Measurements from ENCODE around the gene ALG3.
A peak's percentile ranks its signal among the peaks of the same experiment; 100 is the strongest.

ALG3 gene

DNA sequence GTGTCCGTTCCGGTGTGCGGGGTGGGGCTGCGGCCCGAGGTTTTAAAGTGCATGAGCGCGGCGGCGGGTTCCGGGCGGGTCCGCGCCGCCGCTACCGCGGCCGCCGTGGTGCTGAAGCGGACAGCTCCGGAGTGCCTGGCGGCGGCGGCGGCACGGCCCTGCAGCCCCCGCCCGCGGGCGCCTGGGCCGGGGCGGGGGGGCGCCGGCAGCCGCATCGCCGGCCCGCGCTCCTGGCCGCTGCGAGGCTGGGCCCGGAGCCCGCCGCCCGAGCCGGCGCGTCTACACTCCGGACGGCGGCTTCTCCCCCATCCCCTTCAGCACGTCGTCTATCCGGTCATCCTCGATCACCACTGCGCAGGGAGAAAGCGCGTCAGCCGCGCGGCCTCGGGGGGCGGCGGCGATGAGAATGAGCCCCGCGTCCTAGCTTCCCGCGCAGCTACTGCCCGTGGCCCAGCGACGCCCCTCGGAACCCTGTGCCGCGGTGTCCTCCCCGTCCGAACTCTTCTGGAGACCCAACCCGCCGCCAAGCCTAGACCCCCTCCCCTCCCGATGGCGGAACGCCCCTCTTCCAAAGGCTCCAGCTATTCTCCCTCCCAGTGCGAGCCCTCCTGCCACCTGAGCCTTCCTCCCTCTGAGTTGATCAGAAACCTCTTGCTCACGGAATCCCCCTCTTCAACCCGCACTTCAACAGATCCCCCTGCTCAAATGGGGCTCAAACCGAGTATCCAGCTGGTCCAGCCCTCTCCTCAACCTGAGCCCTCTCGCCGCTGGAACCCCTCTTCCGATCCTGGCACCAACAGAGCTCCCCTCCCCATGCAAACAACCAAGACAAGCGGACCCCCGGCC, 11.3 kb upstream of the ALG3 start:
- DNase-seq (ENCODE audit: low read depth) = no peak

DNA sequence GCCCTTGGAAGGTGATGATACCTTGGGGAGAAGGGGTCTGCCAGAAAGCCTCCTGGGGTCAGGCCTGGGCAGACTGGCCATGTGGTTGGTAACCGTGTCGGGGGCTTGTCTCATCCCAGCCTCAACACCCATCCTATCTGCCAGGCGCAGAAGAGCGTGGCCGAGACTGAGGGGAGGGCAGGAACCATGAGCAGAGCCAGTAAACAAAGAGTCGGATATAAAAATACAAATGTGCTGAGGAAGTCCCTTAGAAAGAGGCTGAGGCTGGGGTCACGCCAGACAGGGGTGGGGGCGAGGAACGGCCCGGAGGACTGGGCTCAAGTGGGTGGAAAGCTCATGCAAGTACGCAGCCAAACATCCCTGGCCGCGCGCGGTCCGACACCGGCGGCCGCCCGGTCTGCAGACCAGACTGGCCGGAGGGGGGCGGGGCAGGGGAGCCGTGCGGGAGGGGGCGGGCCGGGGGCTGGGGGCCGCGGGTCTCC, 10.7 kb upstream of the ALG3 start:
- no peak for DNase-seq (ENCODE audit: low read depth)

DNA sequence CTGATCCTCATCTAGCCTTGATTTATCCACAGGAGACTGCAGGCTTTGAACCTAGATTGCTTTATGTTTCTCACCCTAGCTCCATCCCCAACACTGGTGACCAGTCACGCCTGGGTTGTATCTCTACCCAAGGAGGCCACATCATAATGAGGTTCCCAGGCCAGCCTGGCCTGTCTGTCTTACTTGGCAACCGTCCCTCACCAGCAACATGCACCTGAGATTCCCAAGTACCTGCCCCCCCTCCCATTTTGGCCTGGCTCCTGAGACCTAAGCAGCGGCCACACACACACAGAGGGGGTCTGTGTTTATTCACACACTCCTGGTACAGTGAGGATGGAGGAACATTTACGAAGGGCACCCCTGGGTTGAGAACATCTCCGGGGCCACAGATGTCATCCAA, 10.2 kb upstream of the ALG3 start:
- no peak for DNase-seq (ENCODE audit: low read depth)

DNA sequence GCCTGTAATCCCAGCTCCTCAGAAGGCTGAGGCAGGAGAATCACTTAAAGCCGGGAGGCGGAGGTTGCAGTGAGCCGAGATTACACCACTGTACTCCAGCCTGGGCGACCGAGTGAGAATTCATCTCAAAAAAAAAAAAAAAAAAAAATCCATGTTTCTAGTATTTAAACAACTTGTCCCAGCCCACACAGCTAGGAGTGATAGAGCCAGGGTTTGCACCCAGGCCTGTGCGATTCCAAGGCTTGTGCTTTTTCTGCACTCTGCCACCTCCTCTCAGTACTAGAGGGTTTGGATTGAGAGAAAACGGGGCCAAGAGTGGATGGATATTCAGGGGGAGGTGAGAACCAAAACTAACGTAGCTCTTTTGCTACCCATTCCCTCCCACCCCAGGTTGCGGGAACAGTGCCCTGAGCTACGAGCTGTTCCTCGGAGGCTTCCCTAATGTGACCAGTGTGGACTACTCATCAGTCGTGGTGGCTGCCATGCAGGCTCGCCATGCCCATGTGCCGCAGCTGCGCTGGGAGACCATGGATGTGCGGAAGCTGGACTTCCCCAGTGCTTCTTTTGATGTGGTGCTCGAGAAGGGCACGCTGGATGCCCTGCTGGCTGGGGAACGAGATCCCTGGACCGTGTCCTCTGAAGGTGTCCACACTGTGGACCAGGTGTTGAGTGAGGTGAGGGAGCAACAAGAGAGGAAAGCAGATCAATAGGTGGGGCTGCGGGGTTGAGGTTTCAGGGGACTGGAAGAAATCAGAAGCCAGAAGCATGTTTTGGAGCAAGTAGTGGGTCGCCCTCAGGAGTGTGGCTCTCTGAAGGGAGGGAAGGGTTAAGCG, 8.5 kb upstream of the ALG3 start:
- no peak for DNase-seq (ENCODE audit: low read depth)

DNA sequence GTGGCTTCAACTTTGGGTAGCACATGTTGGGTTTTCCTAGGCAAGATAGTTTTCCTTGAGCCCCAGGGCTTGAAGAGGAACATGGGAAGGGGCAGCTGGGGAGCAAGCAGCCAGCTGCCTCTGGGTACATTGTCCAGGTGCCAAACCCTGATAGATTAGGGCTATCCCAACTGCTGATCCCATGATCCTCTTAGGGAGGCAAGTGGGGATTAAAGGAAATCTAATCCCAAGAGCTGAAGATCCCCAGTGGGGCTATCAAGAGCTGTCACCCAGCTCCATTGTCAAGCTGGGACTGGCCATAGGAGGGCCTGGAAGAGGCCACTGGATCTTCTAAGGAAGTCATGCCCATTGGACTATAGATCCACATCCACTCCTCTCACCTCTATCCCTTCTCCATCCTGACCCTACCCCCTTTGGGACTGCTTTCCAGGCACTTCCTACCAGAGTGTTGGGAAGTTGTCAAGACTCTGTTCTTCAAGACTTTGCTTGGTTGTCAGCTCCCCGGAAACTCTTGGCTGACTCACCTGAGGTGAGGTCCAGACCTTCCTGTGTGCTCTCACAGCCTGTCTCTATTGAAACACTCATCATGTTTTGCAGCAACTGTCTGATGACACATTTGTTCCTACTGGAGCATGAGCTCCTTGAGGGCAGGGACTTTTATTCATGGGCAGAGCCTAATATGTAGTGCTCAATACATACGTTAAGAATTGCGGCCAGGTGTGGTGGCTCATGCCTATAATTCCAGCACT, 6.7 kb upstream of the ALG3 start:
- DNase-seq (ENCODE audit: low read depth) = no peak

DNA sequence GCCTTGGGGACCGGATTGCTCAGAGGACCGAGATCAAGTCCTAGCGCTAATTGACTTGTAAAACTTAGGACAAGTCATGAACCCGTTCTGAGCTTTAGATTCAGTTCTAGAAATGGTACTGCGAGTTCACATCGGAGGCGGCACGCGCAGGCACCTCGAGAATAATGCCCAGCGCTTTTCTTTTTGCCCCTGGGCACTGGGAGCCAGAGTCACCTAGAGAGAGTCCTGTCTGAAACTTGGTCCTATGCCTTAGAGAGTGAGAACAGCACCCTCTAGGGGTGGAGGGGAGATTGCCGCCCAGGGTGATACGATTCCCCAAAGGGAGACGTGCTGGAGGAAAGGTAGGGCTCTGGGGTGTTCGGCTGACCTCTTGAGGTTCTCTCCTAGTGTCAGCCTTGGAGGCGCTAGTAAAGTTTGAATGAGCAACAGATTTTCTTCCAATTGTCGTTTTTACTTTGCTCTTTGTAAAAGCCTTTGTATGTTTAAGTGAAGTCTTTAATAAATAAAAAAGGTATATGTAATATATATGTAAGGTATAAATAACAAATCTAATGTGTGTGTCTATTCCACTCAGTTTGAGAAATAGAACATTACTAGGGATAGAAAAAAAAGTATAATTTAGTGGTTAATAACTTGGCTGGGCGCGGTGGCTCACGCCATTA, 1.5 kb upstream of the ALG3 start:
- DNase-seq (ENCODE audit: low read depth) = peak; percentile 84

DNA sequence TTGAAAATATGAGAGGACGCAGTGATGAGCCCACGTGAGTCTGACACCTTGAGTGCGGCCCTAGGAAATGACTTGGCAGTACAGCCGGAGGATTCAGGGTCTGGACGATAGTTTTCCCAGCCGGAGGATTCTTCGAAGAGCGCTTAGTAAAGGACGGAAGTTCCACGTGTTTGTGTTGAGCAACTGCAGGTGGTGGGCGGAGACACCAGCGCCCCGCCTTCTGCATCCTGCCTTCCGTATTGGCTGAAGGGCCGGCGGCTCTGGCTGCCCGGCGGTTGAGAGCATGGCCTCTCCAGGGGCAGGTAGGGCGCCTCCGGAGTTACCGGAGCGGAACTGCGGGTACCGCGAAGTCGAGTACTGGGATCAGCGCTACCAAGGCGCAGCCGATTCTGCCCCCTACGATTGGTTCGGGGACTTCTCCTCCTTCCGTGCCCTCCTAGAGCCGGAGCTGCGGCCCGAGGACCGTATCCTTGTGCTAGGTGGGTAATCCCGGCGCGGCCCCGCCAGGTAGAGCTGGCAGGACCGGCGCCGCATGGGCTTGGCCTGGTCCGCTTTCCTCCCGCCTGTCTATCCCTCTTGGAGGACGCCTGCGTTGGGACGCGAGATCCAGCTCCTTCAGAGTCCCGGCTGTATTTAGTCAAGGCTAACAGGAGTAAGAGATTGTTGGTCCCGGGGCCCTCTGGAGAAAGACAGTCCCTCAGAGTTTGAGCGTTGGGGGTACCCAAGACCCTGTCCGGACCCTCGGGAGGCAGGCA, 827 bp upstream of the ALG3 start, which contains the start of gene EEF1AKMT4:
EEF1AKMT4 (plus strand) TSS at position 261 of the 755 bp plus-strand sequence; CDS start at position 284, 23 bp downstream.
- DNase-seq (ENCODE audit: low read depth) = peak; percentile 92

DNA sequence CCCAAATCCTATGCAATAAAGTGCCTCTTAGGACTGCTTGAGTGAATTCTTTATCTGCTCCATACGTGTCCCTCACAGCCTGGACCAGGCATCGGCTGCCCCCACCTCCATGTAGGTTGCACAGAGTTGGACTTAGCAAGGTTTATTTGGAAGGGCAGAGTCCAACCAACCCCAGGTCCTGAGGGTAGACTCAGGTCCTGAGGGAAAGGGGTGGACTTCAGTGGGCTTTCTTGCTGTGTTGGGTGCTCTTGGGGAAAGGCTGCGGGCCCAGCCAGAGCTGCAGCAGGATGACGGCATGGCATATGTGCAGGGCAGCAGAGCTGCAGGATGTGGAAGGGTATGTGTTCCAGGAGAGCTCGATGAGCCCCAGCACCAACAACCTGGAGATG, 6.5 kb downstream of the ALG3 start:
- DNase-seq (ENCODE audit: low read depth) = no peak

DNA sequence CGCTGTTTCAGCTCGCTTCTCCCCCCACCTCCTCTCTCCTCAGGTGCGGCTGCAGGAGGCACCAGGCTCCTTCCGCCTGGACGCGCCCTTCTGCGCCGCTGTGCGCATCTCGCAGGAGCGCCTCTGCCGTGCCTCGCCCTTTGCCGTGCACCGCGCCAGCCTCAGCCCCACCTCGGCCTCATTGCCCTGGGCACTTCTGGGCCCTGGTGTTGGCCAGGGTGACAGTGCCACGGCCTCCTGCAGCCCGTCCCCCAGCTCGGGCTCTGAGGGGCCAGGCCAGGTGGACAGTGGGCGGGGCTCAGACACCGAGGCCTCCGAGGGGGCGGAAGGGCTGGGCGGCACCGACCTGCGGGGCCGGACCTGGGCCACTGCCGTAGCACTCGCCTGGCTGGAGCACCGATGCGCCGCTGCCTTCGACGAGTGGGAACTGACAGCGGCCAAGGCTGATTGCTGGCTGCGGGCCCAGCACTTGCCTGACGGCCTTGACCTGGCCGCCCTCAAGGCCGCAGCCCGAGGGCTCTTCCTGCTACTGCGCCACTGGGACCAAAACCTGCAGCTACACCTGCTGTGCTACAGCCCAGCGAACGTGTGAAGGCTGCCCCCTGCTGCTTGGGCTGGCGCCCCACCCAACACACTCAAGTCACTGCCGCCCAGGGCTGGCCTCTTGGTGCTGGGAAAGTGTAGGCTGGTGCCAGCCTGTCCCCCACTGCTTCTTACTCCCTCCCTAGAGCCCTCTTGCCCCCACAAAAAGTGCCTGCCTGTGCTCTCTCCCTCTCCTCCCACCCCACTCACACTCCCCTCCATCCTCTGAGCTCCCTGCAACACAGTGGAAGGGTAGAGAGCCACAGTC, 7.1 kb downstream of the ALG3 start:
- no peak for DNase-seq (ENCODE audit: low read depth)

DNA sequence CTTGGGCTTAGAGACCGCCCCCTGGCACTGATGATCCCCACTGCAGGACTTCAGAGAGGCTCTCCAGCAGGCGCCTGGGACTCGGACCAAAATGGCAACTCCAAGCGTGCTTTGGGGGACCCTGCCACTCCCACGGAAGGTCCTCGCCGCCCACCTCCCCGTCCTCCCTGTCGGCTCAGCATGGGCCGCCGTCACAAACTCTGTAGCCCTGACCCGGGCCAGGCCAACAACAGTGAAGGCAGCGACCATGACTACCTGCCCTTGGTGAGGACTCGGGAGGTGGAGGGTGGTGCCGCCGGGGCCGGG, 7.7 kb downstream of the ALG3 start:
- no peak for DNase-seq (ENCODE audit: low read depth)

DNA sequence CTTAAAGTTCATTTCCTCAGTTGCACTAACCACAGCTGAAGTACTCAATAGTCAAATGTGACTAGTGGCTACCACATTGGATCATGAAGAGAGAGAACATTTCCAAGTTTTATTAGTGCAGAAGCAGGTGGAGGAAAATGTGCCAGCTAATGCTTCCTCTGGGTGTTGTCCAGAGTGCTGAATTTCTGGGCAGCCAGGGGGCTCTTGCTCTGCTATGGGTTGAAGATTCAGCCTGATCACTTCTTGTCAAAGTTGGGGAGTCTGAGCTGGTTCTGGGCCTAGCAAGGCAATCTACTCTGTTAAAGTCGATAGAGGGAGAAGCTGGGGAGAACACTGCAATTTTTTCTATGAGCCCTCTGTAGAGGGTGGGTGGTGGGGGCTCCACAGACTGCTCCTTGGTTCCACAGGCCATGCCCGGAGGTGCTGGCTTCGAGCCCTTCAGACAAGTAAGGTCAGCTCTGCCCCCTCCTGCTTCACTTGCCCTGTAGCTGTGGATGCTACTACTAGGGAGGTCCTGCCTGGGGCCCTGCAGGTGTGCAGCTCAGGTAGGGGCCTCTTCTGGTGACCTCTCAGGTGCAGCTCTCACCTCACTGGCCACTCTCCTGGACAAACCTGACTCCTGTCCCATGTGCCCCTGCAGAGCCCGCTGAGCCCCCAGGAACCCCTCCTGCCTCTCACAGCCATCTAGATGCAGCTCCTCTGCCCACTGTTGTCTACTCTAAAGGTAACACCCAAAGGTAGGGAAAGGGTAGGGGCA, 8.2 kb downstream of the ALG3 start:
- DNase-seq (ENCODE audit: low read depth) = no peak

DNA sequence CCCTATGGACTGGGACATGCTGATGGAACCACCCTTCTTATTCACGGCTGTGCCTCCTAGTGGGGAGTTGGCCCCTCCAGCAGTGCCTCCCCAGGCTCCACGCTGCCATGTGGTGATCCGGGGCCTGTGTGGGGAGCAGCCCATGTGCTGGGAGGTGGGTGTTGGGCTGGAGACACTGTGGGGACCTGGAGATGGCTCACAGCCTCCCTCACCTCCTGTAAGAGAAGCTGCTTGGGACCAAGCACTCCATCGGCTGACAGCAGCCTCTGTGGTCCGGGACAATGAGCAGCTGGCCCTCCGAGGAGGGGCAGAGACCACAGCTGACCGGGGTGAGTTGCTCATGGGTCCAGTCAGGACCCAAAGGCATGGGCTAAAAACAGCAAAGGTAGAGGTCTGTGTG, 9.1 kb downstream of the ALG3 start:
- DNase-seq (ENCODE audit: low read depth) = no peak

DNA sequence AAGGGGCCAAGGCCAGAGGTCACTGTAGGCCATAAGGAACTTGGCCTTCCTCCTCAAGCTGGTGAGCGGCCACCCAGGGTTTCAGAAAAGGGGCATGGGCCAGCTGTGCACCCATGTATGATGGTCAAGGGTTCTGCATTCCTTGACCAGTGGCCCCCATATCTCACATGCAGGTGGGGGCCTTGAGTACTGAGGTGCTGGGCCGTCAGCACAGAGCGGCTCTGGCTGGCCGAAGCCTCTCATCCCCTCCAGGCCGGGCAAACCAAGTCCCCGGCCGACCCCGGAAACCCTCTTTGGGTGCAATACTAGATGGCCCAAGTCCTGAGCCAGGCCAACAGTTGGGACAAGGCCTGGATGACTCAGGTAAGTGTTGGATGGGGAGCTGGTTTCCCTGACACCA, 9.5 kb downstream of the ALG3 start:
- DNase-seq (ENCODE audit: low read depth) = no peak

DNA sequence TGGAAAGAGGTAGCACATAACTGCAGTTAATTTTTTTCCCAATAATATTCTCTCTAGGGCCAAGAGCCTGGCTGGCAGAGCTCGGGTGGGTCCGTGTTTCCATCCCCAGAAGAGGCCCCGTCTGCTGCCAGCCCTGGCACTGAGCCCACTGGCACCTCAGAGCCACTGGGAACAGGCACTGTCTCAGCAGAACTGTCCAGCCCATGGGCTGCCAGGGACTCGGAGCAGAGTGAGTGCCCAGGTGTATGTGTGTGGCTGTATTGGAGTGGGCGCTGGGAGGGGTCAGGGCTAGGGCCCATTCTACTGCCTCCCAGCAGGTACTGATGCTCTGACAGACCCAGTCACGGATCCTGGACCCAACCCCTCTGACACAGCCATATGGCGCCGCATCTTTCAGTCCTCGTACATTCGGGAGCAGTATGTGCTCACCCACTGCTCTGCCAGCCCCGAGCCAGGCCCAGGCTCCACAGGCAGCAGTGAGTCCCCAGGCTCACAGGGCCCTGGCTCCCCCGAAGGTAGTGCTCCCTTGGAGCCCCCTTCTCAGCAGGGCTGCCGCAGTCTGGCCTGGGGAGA, 10.4 kb downstream of the ALG3 start:
- DNase-seq (ENCODE audit: low read depth) = no peak

DNA sequence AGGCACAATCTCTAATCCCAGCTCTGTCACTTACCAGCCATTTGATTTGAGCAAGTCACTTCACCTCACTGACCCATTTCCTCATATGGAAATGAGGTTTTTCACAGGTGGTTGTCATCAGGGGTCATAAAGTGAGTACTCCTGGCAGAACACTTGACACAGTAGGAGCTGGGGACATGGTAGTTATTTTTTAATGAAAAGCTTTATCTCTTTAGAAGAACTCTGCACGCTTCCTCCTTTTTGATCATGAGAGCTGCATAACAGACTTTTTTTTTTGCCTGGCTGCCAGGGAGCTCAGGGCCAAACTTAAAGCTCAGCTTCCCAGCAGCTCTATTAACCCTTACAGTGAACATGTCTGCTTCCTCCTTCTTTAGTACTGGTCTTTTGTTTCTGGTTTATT, 11.0 kb downstream of the ALG3 start:
- no peak for DNase-seq (ENCODE audit: low read depth)

DNA sequence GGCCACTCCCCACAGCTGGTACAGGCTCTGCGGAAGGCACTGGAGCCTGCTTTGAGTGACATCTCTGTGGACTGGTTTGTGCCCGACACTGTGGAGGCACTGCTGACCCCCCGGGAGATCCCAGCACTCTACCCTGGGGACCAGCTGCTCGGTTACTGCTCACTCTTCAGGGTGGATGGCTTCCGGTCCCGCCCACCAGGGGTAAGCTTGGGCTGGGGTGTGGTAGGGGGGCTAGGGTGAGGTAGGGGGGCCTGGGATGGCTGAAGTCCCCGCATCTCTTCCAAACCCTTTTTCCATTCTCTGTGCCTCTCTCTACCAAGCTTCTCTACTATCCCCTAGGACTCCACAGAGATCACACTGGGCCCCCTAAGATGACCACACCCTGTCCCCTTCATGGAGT, 11.6 kb downstream of the ALG3 start:
- DNase-seq (ENCODE audit: low read depth) = no peak

DNA sequence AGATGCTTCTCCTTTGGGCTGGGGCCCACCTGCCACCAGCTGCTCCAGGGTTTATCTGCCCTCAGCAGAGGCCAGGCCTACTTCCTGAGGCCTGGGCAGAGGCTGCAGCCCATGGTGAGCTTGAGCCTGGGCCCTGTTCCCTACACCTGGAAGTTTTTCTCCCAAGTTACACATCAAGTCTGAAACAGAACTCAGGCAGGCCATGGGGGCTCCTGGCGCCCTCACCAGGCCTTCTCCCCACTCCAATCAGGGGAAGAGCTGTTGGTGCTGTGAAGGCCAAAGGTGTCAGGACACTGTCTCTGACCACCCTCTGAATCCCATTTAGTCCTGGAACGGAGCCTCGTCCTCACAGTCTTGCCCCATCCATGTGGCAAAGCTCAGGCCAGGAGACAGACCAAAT, 12.1 kb downstream of the ALG3 start:
- no peak for DNase-seq (ENCODE audit: low read depth)

DNA sequence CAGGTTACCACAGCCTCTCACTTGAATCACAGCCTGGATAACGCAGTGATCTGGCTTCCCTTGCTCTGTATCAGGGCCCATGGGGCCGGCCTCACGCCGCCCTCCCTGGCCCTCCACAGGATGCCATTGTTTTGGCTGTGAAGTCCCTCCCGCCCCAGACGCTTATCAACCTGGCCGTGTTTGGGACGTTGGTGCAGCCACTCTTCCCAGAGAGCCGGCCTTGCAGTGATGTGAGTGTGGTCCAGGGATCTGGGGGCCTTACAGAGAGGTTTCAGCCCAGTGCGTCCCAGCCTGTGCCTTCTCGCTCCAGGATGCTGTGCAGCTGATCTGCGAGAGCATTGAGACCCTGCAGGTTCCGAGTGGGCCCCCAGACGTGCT, 12.7 kb downstream of the ALG3 start:
- DNase-seq (ENCODE audit: low read depth) = no peak

DNA sequence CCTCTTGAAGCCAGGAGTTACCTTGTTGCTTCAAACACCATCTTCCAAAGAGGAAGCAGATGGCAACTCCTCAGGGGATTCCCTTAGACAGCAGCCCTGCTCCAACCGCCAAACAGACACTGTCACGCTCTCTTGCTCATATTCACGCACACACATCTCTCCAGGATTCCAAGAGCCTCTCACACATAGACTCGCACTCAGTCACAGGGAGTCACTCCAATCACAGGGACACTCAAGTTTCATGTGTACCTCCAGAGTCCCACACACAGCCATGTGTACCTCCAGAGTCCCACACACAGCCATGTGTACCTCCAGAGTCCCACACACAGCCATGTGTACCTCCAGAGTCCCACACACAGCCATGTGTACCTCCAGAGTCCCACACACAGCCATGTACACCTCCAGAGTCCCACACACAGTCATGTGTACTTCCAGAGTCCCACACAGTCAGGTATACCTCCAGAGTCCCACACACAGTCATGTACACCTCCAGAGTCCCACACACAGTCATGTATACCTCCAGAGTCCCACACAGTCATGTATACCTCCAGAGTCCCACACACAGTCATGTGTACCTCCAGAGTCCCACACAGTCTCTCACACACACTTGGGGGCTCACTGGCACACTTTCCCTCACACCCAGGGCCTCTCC, 13.3 kb downstream of the ALG3 start:
- DNase-seq (ENCODE audit: low read depth) = no peak
